Panc1 (cell line): ENCODE data around the gene CDH26. TPM values are rescaled to one million over a fixed set of nuclear protein-coding genes. Genes with fewer than 3 reads are reported as not detected.

Experiments used
- ATAC-seq: fragments of 200-7000 bp; cut with Tn5 transposase; 2 replicates; pipeline ENCODE4 v1.9.1; 2020; ENCODE audit warnings: mild to moderate bottlenecking, moderate library complexity
- BruUV-seq: library from RNA; stranded (reverse); fragments of 400-500 nt; replicated peaks from 2 replicates; lab custom pipeline; 2021; lab: Mats Ljungman, UMichigan
- CTCF ChIA-PET: fragments of 300-600 bp; sonication (Branson Sonifier 250); formaldehyde crosslinking; loops from one replicate; lab custom pipeline; 2022; ENCODE audit warnings: antibody characterized with exemption; lab: Charles Lee
- POLR2A ChIA-PET: fragments of 300-600 bp; sonication (Branson Sonifier 250); formaldehyde crosslinking; loops from one replicate; lab custom pipeline; 2022; ENCODE audit warnings: antibody characterized with exemption; lab: Charles Lee
- DNase-seq: peaks from one replicate; pipeline ENCODE4 v3.0.0-alpha.2; 2010; ENCODE audit warnings: low read depth, low spot score
- H3K27ac ChIP-seq: 2 replicates; pipeline ENCODE4 v1.5.1; 2011; ENCODE audit warnings: mild to moderate bottlenecking, low read length, inconsistent platforms
- H3K27me3 ChIP-seq: fragments of 200-500 bp; sonication (Bioruptor generic); 2 replicates; pipeline ENCODE4 v1.6.0; 2014; ENCODE audit warnings: low read length, inconsistent platforms; ENCODE audit not compliant: control insufficient read depth, insufficient read depth
- H3K36me3 ChIP-seq: fragments of 200-500 bp; sonication (Bioruptor generic); 2 replicates; pipeline ENCODE4 v1.5.1; 2014; ENCODE audit warnings: inconsistent platforms, mild to moderate bottlenecking, low read length, moderate library complexity; ENCODE audit not compliant: control insufficient read depth, insufficient read depth
- H3K4me1 ChIP-seq: 2 replicates; pipeline ENCODE4 v1.5.1; 2011; ENCODE audit warnings: inconsistent platforms, mild to moderate bottlenecking, low read length, moderate library complexity; ENCODE audit not compliant: control insufficient read depth, insufficient read depth
- H3K4me3 ChIP-seq, 2 experiments: 2 replicates each; pipeline ENCODE4 v1.5.1; 2011 to 2012; ENCODE audit warnings: low read depth in 2 of 2, low read length in 2 of 2, mild to moderate bottlenecking in 2 of 2, inconsistent platforms in 1 of 2, moderate library complexity in 1 of 2
- H3K9me3 ChIP-seq: fragments of 200-500 bp; sonication (Bioruptor generic); 2 replicates; pipeline ENCODE4 v1.5.1; 2014; ENCODE audit warnings: low read depth, mild to moderate bottlenecking, inconsistent platforms, low read length, moderate library complexity; ENCODE audit not compliant: control insufficient read depth, insufficient read depth
- POLR2AphosphoS5 ChIP-seq: IDR thresholded peaks from 2 replicates; pipeline ENCODE4 v1.6.1; 2012; ENCODE audit warnings: mild to moderate bottlenecking, low read depth, low read length, moderate library complexity
- SIN3A ChIP-seq: IDR thresholded peaks from 2 replicates; pipeline ENCODE4 v1.6.1; 2012; ENCODE audit warnings: low read depth, mild to moderate bottlenecking, low read length, moderate library complexity, borderline replicate concordance; ENCODE audit not compliant: insufficient read depth
- TCF7L2 ChIP-seq: IDR thresholded peaks from 2 replicates; pipeline ENCODE4 v1.6.1; 2011; ENCODE audit warnings: mild to moderate bottlenecking, low read depth, low read length, inconsistent platforms
- in situ Hi-C: cut with HindIII; loops from 2 replicates; pipeline ENCODE4 v1.10.0; 2016; ENCODE audit warnings: low sequenced_read_pairs, low pct_unique_long_range_greater_than_20kb
- intact Hi-C: fragments of 100-400 bp; cut with micrococcal nuclease; formaldehyde crosslinking; loops from one replicate; pipeline ENCODE4 v1.10.0; 2022; ENCODE audit not compliant: unreplicated experiment
- total RNA-seq: library from RNA; stranded (reverse); gene quantifications from one replicate; pipeline ENCODE4 v1.2.1, GENCODE V29; 2021; ENCODE audit not compliant: unreplicated experiment
- TF ChIP-seq, protein P1 (sequence below), 2 experiments: IDR thresholded peaks; 2 replicates each; pipeline ENCODE4 v1.6.1; 2011 to 2012; ENCODE audit warnings: low read depth in 2 of 2, control low read depth in 1 of 2, low read length in 1 of 2, mild to moderate bottlenecking in 1 of 2, moderate library complexity in 1 of 2; ENCODE audit not compliant: insufficient read depth in 1 of 2
- TF ChIP-seq, protein P2 (sequence below): fragments of 450-650 bp; IDR thresholded peaks from 2 replicates; pipeline ENCODE4 v1.5.1; 2017; ENCODE audit warnings: mild to moderate bottlenecking

CDH26 gene
- total RNA-seq, 1 experiment from 2014 or later = 0.46 TPM

DNA sequence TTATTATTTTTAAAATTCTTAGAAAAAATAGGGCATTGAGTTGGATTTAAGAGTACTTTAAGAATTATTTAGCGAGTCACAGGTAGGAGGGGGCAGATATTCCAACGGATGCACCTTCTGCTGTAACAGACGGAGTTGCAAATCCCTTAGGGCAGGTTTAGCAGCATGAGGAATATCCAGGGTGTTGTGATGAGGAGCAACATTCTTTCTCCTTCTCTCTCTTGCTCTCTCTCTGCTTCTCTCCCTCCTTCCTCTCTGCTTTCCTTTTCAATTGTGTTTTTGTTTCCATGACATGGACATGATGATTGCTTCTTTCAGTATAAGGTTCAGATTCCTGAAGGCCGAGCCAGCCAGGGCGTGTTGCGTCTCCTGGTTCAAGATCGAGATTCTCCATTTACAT lies 28.9 kb downstream of the CDH26 start:
- H3K27ac ChIP-seq = no peak overlapping the region
- no TSS peak for BruUV-seq
- POLR2A ChIA-PET = no interaction called here
- CTCF ChIA-PET = interaction anchor here (0.6 kb wide), 1 partner anchor 136 kb away, joined by 3 read pairs; no protein-coding TSS in a partner anchor
- in situ Hi-C loops (no loop called here), intact Hi-C loops (no loop called here)
- H3K27me3 ChIP-seq = no peaks in the 10 kb centered on the region
- no peaks in the 10 kb centered on the region for H3K9me3 ChIP-seq
- TF ChIP-seq, protein P1, sequence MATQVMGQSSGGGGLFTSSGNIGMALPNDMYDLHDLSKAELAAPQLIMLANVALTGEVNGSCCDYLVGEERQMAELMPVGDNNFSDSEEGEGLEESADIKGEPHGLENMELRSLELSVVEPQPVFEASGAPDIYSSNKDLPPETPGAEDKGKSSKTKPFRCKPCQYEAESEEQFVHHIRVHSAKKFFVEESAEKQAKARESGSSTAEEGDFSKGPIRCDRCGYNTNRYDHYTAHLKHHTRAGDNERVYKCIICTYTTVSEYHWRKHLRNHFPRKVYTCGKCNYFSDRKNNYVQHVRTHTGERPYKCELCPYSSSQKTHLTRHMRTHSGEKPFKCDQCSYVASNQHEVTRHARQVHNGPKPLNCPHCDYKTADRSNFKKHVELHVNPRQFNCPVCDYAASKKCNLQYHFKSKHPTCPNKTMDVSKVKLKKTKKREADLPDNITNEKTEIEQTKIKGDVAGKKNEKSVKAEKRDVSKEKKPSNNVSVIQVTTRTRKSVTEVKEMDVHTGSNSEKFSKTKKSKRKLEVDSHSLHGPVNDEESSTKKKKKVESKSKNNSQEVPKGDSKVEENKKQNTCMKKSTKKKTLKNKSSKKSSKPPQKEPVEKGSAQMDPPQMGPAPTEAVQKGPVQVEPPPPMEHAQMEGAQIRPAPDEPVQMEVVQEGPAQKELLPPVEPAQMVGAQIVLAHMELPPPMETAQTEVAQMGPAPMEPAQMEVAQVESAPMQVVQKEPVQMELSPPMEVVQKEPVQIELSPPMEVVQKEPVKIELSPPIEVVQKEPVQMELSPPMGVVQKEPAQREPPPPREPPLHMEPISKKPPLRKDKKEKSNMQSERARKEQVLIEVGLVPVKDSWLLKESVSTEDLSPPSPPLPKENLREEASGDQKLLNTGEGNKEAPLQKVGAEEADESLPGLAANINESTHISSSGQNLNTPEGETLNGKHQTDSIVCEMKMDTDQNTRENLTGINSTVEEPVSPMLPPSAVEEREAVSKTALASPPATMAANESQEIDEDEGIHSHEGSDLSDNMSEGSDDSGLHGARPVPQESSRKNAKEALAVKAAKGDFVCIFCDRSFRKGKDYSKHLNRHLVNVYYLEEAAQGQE (IDR thresholded peaks at IDR 0.05; ENCODE audit: insufficient read depth in 1 of 2, low read depth in 2 of 2, low read length in 1 of 2) = no peak
- TF ChIP-seq TCF7L2 (no peak), POLR2AphosphoS5 (no peak), SIN3A (no peak)
- TF ChIP-seq, protein P2, sequence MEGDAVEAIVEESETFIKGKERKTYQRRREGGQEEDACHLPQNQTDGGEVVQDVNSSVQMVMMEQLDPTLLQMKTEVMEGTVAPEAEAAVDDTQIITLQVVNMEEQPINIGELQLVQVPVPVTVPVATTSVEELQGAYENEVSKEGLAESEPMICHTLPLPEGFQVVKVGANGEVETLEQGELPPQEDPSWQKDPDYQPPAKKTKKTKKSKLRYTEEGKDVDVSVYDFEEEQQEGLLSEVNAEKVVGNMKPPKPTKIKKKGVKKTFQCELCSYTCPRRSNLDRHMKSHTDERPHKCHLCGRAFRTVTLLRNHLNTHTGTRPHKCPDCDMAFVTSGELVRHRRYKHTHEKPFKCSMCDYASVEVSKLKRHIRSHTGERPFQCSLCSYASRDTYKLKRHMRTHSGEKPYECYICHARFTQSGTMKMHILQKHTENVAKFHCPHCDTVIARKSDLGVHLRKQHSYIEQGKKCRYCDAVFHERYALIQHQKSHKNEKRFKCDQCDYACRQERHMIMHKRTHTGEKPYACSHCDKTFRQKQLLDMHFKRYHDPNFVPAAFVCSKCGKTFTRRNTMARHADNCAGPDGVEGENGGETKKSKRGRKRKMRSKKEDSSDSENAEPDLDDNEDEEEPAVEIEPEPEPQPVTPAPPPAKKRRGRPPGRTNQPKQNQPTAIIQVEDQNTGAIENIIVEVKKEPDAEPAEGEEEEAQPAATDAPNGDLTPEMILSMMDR = no peak
- no peak overlapping the region for H3K4me3 ChIP-seq
- no peak for DNase-seq
- no peak for ATAC-seq
- H3K36me3 ChIP-seq = no peaks in the 10 kb centered on the region
- no peaks in the 10 kb centered on the region for H3K4me1 ChIP-seq

DNA sequence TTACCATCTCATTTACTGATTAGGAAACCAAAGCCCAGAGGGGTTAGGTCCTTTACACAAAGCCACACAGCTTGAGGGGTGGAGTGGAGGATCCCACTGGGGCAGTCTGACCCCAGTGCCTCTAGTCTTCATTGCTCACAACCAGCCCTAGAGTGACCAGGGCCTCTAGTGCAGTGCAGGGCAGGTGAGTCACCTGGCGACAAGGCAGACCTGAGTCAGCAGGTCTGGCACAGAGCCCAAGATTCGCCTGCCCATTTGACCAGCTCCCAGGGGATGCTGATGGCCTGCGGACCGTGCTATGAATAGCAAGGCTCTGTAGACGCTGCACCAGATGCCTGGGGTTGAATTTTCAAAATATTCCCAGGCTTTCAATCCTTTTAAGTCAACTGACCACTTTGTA lies 29.9 kb downstream of the CDH26 start:
- no peaks in the 10 kb centered on the region for H3K9me3 ChIP-seq
- H3K27ac ChIP-seq = no peak overlapping the region
- H3K36me3 ChIP-seq = no peaks in the 10 kb centered on the region
- H3K4me1 ChIP-seq = no peaks in the 10 kb centered on the region
- CTCF ChIA-PET = no interaction called here
- TF ChIP-seq TCF7L2 = no peak
- TF ChIP-seq, protein P2 = no peak
- no peak for TF ChIP-seq POLR2AphosphoS5
- TF ChIP-seq, protein P1 (IDR thresholded peaks at IDR 0.05; ENCODE audit: insufficient read depth in 1 of 2, low read depth in 2 of 2, low read length in 1 of 2) = no peak
- TF ChIP-seq SIN3A = no peak
- H3K27me3 ChIP-seq = no peaks in the 10 kb centered on the region
- intact Hi-C loops (no loop called here), in situ Hi-C loops (no loop called here)
- no peak overlapping the region for H3K4me3 ChIP-seq
- BruUV-seq = no TSS peak
- DNase-seq = peak; percentile 4
- peak; percentile 75; the same call in 1 of the 2 replicates for ATAC-seq
- POLR2A ChIA-PET = no interaction called here
